Thyroid gland (tissue), 4 donors: ENCODE measurements around the gene DZIP1.
"Not testable (repeated sequence)": the region's sequence is repeated elsewhere in the genome, so short reads cannot be mapped to it uniquely, and the experiment has no call there.

Experiments
- POLR2A ChIP-seq, 2 donors: fragments of 450-650 bp; IDR thresholded peaks; one replicate each; pipeline ENCODE4 v1.6.1; 2017; ENCODE audit warnings: antibody characterized with exemption in 2 of 2, mild to moderate bottlenecking in 2 of 2, moderate library complexity in 1 of 2
- TF ChIP-seq, protein P1 (sequence below), 6 experiments: fragments of 200-600 bp in 3 of 6; fragments of 450-650 bp in 3 of 6; sonication (generic) in 3 of 6; IDR thresholded peaks; one replicate each; pipeline ENCODE4 v1.5.1; 2016 to 2019; ENCODE audit warnings: antibody characterized with exemption in 6 of 6, mild to moderate bottlenecking in 2 of 6, inconsistent platforms in 1 of 6, moderate library complexity in 1 of 6

DNA sequence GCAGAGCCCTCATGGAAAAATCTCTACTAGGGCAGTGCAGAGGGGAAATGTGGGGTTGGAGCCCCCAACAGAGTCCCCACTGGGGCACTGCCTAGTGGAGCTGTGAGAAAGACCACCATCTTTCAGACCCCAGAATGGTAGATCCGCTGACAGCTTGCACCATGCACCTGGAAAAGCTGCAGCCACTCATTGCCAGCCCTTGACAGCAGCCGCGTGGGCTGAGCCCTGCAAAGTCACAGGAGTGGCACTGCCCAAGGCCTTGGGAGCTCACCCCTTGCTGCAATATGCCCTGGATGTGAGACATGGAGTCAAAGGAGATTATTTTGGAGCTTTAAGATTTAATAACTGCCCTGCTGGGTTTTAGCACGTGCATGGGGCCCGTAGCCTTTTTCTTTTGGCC, 40.5 kb upstream of the DZIP1 start:
- TF ChIP-seq, protein P1, sequence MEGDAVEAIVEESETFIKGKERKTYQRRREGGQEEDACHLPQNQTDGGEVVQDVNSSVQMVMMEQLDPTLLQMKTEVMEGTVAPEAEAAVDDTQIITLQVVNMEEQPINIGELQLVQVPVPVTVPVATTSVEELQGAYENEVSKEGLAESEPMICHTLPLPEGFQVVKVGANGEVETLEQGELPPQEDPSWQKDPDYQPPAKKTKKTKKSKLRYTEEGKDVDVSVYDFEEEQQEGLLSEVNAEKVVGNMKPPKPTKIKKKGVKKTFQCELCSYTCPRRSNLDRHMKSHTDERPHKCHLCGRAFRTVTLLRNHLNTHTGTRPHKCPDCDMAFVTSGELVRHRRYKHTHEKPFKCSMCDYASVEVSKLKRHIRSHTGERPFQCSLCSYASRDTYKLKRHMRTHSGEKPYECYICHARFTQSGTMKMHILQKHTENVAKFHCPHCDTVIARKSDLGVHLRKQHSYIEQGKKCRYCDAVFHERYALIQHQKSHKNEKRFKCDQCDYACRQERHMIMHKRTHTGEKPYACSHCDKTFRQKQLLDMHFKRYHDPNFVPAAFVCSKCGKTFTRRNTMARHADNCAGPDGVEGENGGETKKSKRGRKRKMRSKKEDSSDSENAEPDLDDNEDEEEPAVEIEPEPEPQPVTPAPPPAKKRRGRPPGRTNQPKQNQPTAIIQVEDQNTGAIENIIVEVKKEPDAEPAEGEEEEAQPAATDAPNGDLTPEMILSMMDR (IDR thresholded peaks at IDR 0.05) = not testable (repeated sequence)
- TF ChIP-seq POLR2A (IDR thresholded peaks at IDR 0.05) = not testable (repeated sequence)
